ENCODE measurements around the gene AFF3.
A peak's percentile ranks its signal among the peaks of the same experiment; 100 is the strongest.

AFF3 gene

GRCh38 chr2:99863236-99863902 is 279.0 kb downstream of the AFF3 start:
- no peaks in the 10 kb centered on the region for H3F3A ChIP-seq (ENCODE audit: insufficient read depth, low read length)
- H3K4me1 ChIP-seq (ENCODE audit: insufficient read depth, low read length, severe bottlenecking): peaks cover 74% of the 10 kb centered on the region
- TF ChIP-seq CTCF (IDR thresholded peaks at IDR 0.05; ENCODE audit: low read length) (no peak), EZH2 (IDR thresholded peaks at IDR 0.05; ENCODE audit: borderline replicate concordance, low read length) (no peak)
- H4K20me1 ChIP-seq (ENCODE audit: insufficient read depth, low read length): no peaks in the 10 kb centered on the region
- H3K9ac ChIP-seq (ENCODE audit: low read length): no peak overlapping the region
- H2AFZ ChIP-seq (ENCODE audit: low read length): no peak overlapping the region
- H3K79me2 ChIP-seq (ENCODE audit: insufficient read depth, low read length): peaks cover 6% of the 10 kb centered on the region; the same call in 1 of the 2 replicates
- no peak overlapping the region for H3K4me3 ChIP-seq (ENCODE audit: low read depth, low read length, poor library complexity, severe bottlenecking)
- H3K9me3 ChIP-seq (ENCODE audit: low read length): no peaks in the 10 kb centered on the region
- H3K9me2 ChIP-seq (ENCODE audit: low read depth, low read length): no peaks in the 10 kb centered on the region
- H3K36me3 ChIP-seq (ENCODE audit: insufficient read depth, low read length): peaks cover 40% of the 10 kb centered on the region; the same call in 1 of the 2 replicates
- no peaks in the 10 kb centered on the region for H3K27me3 ChIP-seq (ENCODE audit: insufficient read depth, low read length)
- H3K27ac ChIP-seq (ENCODE audit: low read depth, low read length, poor library complexity, severe bottlenecking): peak overlapping the region; percentile 90
- peak overlapping the region; percentile 36; the same call in 1 of the 2 replicates for H3K4me2 ChIP-seq (ENCODE audit: low read length)

GRCh38 chr2:99862566-99862965 is 279.8 kb downstream of the AFF3 start:
- Histone ChIP-seq H4K20me1 (ENCODE audit: insufficient read depth, low read length) (no peaks in the 10 kb centered on the region), H3F3A (ENCODE audit: insufficient read depth, low read length) (no peaks in the 10 kb centered on the region), H3K4me1 (ENCODE audit: insufficient read depth, low read length, severe bottlenecking) (peaks cover 66% of the 10 kb centered on the region), H3K9ac (ENCODE audit: low read length) (peak overlapping the region; percentile 22; the same call in 1 of the 2 replicates), H3K4me2 (ENCODE audit: low read length) (peak overlapping the region; percentile 57), H3K4me3 (ENCODE audit: low read depth, low read length, poor library complexity, severe bottlenecking) (peak overlapping the region; percentile 39), H3K9me3 (ENCODE audit: low read length) (no peaks in the 10 kb centered on the region), H3K9me2 (ENCODE audit: low read depth, low read length) (no peaks in the 10 kb centered on the region), H2AFZ (ENCODE audit: low read length) (no peak overlapping the region), H3K79me2 (ENCODE audit: insufficient read depth, low read length) (peaks cover 6% of the 10 kb centered on the region; the same call in 1 of the 2 replicates), H3K27me3 (ENCODE audit: insufficient read depth, low read length) (no peaks in the 10 kb centered on the region), H3K36me3 (ENCODE audit: insufficient read depth, low read length) (peaks cover 42% of the 10 kb centered on the region; the same call in 1 of the 2 replicates), H3K27ac (ENCODE audit: low read depth, low read length, poor library complexity, severe bottlenecking) (peak overlapping the region; percentile 90)
- no peak for TF ChIP-seq EZH2 (IDR thresholded peaks at IDR 0.05; ENCODE audit: borderline replicate concordance, low read length)
- no peak for TF ChIP-seq CTCF (IDR thresholded peaks at IDR 0.05; ENCODE audit: low read length)

- peak overlapping the region; percentile 90 for H3K27ac ChIP-seq (ENCODE audit: low read depth, low read length, poor library complexity, severe bottlenecking)
- H3K9ac ChIP-seq (ENCODE audit: low read length): no peak overlapping the region; the same call in 1 of the 2 replicates
- H3K4me2 ChIP-seq (ENCODE audit: low read length): peak overlapping the region; percentile 57
- no peak for TF ChIP-seq EZH2 (IDR thresholded peaks at IDR 0.05; ENCODE audit: borderline replicate concordance, low read length)
- no peak for TF ChIP-seq CTCF (IDR thresholded peaks at IDR 0.05; ENCODE audit: low read length)
- no peak overlapping the region for H2AFZ ChIP-seq (ENCODE audit: low read length)
- H3K4me3 ChIP-seq (ENCODE audit: low read depth, low read length, poor library complexity, severe bottlenecking): peak overlapping the region; percentile 4
- H3K4me1 ChIP-seq (ENCODE audit: insufficient read depth, low read length, severe bottlenecking): peaks cover 65% of the 10 kb centered on the region
- H3K36me3 ChIP-seq (ENCODE audit: insufficient read depth, low read length): peaks cover 38% of the 10 kb centered on the region
- H3K27me3 ChIP-seq (ENCODE audit: insufficient read depth, low read length): no peaks in the 10 kb centered on the region
- H3K9me2 ChIP-seq (ENCODE audit: low read depth, low read length): no peaks in the 10 kb centered on the region
- H3K79me2 ChIP-seq (ENCODE audit: insufficient read depth, low read length): peaks cover 6% of the 10 kb centered on the region; the same call in 1 of the 2 replicates
- no peaks in the 10 kb centered on the region for H4K20me1 ChIP-seq (ENCODE audit: insufficient read depth, low read length)
- no peaks in the 10 kb centered on the region for H3K9me3 ChIP-seq (ENCODE audit: low read length)
- no peaks in the 10 kb centered on the region for H3F3A ChIP-seq (ENCODE audit: insufficient read depth, low read length)
These were observed 281.0 kb downstream of the AFF3 start for GRCh38 chr2:99861376-99861760.

Measured in OCI-LY1 (cell line).